DND-41 (cell line): ENCODE data around the gene KXD1.

Experiments
- CTCF ChIP-seq: IDR thresholded peaks from 2 replicates; pipeline ENCODE4 v1.5.1; 2012; ENCODE audit warnings: borderline replicate concordance, low read length, moderate library complexity, mild to moderate bottlenecking; ENCODE audit not compliant: poor library complexity, severe bottlenecking; ENCODE audit errors: extremely low read depth
- EZH2 ChIP-seq: IDR thresholded peaks from 3 replicates; pipeline ENCODE4 v1.6.1; 2012; ENCODE audit warnings: borderline replicate concordance, low read depth, mild to moderate bottlenecking, moderate library complexity, low read length, inconsistent platforms; ENCODE audit not compliant: severe bottlenecking

GRCh38 chr19:18617562-18617961 is 59.9 kb downstream of the KXD1 start:
- TF ChIP-seq CTCF (no peak), EZH2 (no peak)
